Hepatocyte (in vitro differentiated cells): Measurements from ENCODE around the gene NEDD4L. TPM values are rescaled to one million over a fixed set of nuclear protein-coding genes. Genes with fewer than 3 reads are reported as not detected.
A peak's percentile ranks its signal among the peaks of the same experiment; 100 is the strongest.

Source experiments
- DNase-seq: peaks from one replicate; pipeline ENCODE4 v3.0.0-alpha.2; 2016; ENCODE audit warnings: low spot score
- H2AFZ ChIP-seq: fragments of 200-600 bp; sonication (generic); 2 replicates; pipeline ENCODE4 v1.6.0; 2016; ENCODE audit warnings: antibody characterized with exemption, mild to moderate bottlenecking
- H3K27ac ChIP-seq: fragments of 200-600 bp; sonication (generic); 2 replicates; pipeline ENCODE4 v1.5.1; 2016; ENCODE audit warnings: mild to moderate bottlenecking
- H3K27me3 ChIP-seq: fragments of 200-600 bp; sonication (generic); 2 replicates; pipeline ENCODE4 v1.6.1; 2016
- H3K36me3 ChIP-seq: fragments of 200-600 bp; sonication (generic); replicated peaks from 2 replicates; pipeline ENCODE4 v1.5.1; 2016; ENCODE audit warnings: low read depth; ENCODE audit not compliant: insufficient read depth
- H3K4me1 ChIP-seq: fragments of 200-600 bp; sonication (generic); 2 replicates; pipeline ENCODE4 v1.5.1; 2016; ENCODE audit warnings: mild to moderate bottlenecking, moderate library complexity; ENCODE audit not compliant: insufficient read depth
- H3K4me2 ChIP-seq: fragments of 200-600 bp; sonication (generic); 2 replicates; pipeline ENCODE4 v1.6.0; 2016
- H3K4me3 ChIP-seq: fragments of 200-600 bp; sonication (generic); 2 replicates; pipeline ENCODE4 v1.5.1; 2016; ENCODE audit warnings: mild to moderate bottlenecking
- H3K79me2 ChIP-seq: fragments of 200-600 bp; sonication (generic); 2 replicates; pipeline ENCODE4 v1.6.0; 2017; ENCODE audit warnings: mild to moderate bottlenecking
- H3K9me2 ChIP-seq: fragments of 200-600 bp; sonication (generic); replicated peaks from 2 replicates; pipeline ENCODE4 v1.6.0; 2017; ENCODE audit warnings: mild to moderate bottlenecking; ENCODE audit not compliant: insufficient read depth
- H3K9me3 ChIP-seq: fragments of 200-600 bp; sonication (generic); 2 replicates; pipeline ENCODE4 v1.5.1; 2016; ENCODE audit warnings: low read depth, mild to moderate bottlenecking
- H4K20me1 ChIP-seq: fragments of 200-600 bp; sonication (generic); 2 replicates; pipeline ENCODE4 v1.6.0; 2016; ENCODE audit warnings: mild to moderate bottlenecking; ENCODE audit not compliant: insufficient read depth, poor library complexity, severe bottlenecking
- CTCF ChIP-seq: fragments of 200-600 bp; sonication (generic); IDR thresholded peaks from 2 replicates; pipeline ENCODE4 v1.5.1; 2016; ENCODE audit warnings: antibody characterized with exemption, mild to moderate bottlenecking; ENCODE audit not compliant: poor library complexity
- EZH2 ChIP-seq: fragments of 200-600 bp; sonication (generic); IDR thresholded peaks from 2 replicates; pipeline ENCODE4 v1.6.1; 2016; ENCODE audit warnings: antibody characterized with exemption, mild to moderate bottlenecking, borderline replicate concordance
- EZH2phosphoT487 ChIP-seq: fragments of 200-600 bp; sonication (generic); IDR thresholded peaks from one replicate; pipeline ENCODE4 v1.6.1; 2018; ENCODE audit warnings: antibody characterized with exemption, mild to moderate bottlenecking, low read depth, moderate library complexity; ENCODE audit not compliant: unreplicated experiment, severe bottlenecking
- WGBS: methylation state at CpG from one replicate; pipeline ENCODE4 v1.1.6; 2016; ENCODE audit warnings: low lambda C conversion rate; ENCODE audit errors: missing lambda C conversion rate; 5-methylcytosine and 5-hydroxymethylcytosine counted together
- polyA plus RNA-seq: library from polyadenylated mRNA; unstranded; fragments of >200 nt; fragmentation: Nextera tagmentation; extraction: Ambion mirVana; gene quantifications from 2 replicates; pipeline ENCODE4 v1.2.1, GENCODE V29; 2016
- total RNA-seq: library from RNA; depleted of rRNA; stranded (reverse); fragments of >200 nt; gene quantifications from 2 replicates; pipeline ENCODE4 v1.2.3, GENCODE V29; 2014

NEDD4L gene
- total and polyA plus RNA-seq, 2 experiments from 2014 or later, result 104 to 140 TPM

- no peak for DNase-seq
- Histone ChIP-seq H3K9me3 (no peaks in the 10 kb centered on the region), H3K4me3 (no peak overlapping the region), H2AFZ (no peak overlapping the region), H3K27ac (peak overlapping the region; percentile 59), H4K20me1 (no peaks in the 10 kb centered on the region), H3K4me1 (peaks cover 21% of the 10 kb centered on the region), H3K36me3 (no peaks in the 10 kb centered on the region), H3K4me2 (no peak overlapping the region), H3K27me3 (no peaks in the 10 kb centered on the region), H3K79me2 (no peaks in the 10 kb centered on the region), H3K9me2 (no peaks in the 10 kb centered on the region)
- WGBS, result 80% methylated on average over 2 of the region's 2 CpGs
- TF ChIP-seq EZH2phosphoT487 (no peak), EZH2 (no peak), CTCF (no peak)
These were observed 357.2 kb downstream of the NEDD4L start for GRCh38 chr18:58401191-58401590.

- no peaks in the 10 kb centered on the region for H3K36me3 ChIP-seq
- DNase-seq, result peak; percentile 81
- 46% methylated on average over 9 of the region's 9 CpGs for WGBS
- no peaks in the 10 kb centered on the region for H3K27me3 ChIP-seq
- H3K27ac ChIP-seq, result peak overlapping the region; percentile 67
- no peak for TF ChIP-seq EZH2
- H3K9me2 ChIP-seq, result no peaks in the 10 kb centered on the region
- peaks cover 19% of the 10 kb centered on the region for H3K4me1 ChIP-seq
- peak overlapping the region; percentile 14 for H3K4me2 ChIP-seq
- H2AFZ ChIP-seq, result no peak overlapping the region
- no peak overlapping the region for H3K4me3 ChIP-seq
- H3K9me3 ChIP-seq, result no peaks in the 10 kb centered on the region
- no peaks in the 10 kb centered on the region for H3K79me2 ChIP-seq
- H4K20me1 ChIP-seq, result no peaks in the 10 kb centered on the region
These were observed 358.2 kb downstream of the NEDD4L start for GRCh38 chr18:58402247-58402646.

GRCh38 chr18:58402951-58403702 is 359.1 kb downstream of the NEDD4L start:
- Histone ChIP-seq H3K9me3 (no peaks in the 10 kb centered on the region), H4K20me1 (no peaks in the 10 kb centered on the region), H3K4me2 (no peak overlapping the region), H3K4me1 (peaks cover 21% of the 10 kb centered on the region), H3K79me2 (no peaks in the 10 kb centered on the region), H3K36me3 (no peaks in the 10 kb centered on the region), H3K27me3 (no peaks in the 10 kb centered on the region), H3K4me3 (no peak overlapping the region), H3K9me2 (no peaks in the 10 kb centered on the region), H3K27ac (peak overlapping the region; percentile 67), H2AFZ (no peak overlapping the region)
- no peak for DNase-seq
- WGBS, result 85% methylated on average over 13 of the region's 13 CpGs
- TF ChIP-seq EZH2, result no peak
- no peak for TF ChIP-seq CTCF
- no peak for TF ChIP-seq EZH2phosphoT487

- no peaks in the 10 kb centered on the region for H3K9me2 ChIP-seq
- no peaks in the 10 kb centered on the region for H3K36me3 ChIP-seq
- no peaks in the 10 kb centered on the region for H3K79me2 ChIP-seq
- 94% methylated on average over 21 of the region's 21 CpGs for WGBS
- no peak overlapping the region for H3K4me3 ChIP-seq
- H3K4me1 ChIP-seq, result peaks cover 29% of the 10 kb centered on the region
- TF ChIP-seq CTCF (no peak), EZH2phosphoT487 (no peak), EZH2 (no peak)
- no peak overlapping the region for H3K4me2 ChIP-seq
- no peaks in the 10 kb centered on the region for H3K27me3 ChIP-seq
- no peaks in the 10 kb centered on the region for H4K20me1 ChIP-seq
- DNase-seq, result no peak
- no peak overlapping the region for H2AFZ ChIP-seq
- H3K9me3 ChIP-seq, result no peaks in the 10 kb centered on the region
- peak overlapping the region; percentile 67 for H3K27ac ChIP-seq
These were observed 359.9 kb downstream of the NEDD4L start for GRCh38 chr18:58403799-58404455.
